NCI-H146 (cell line): ENCODE measurements around the gene ADGRF1.
"Not testable (repeated sequence)": the region's sequence is repeated elsewhere in the genome, so short reads cannot be mapped to it uniquely, and the experiment has no call there.

Experiments
- DNase-seq: peaks from one replicate; lab custom pipeline; 2025; lab: John Stamatoyannopoulos, UW

ADGRF1 gene

GRCh38 chr6:47042275-47042791 lies at the start of gene ADGRF1:
TSS of gene ADGRF1 (minus strand) at chr6:47042332. CDS start at chr6:47029061, 13,271 bp downstream.
- no peak for DNase-seq

- no peak for DNase-seq
Observed at GRCh38 chr6:47090881-47091280, 48.7 kb upstream of the ADGRF1 start.

- DNase-seq: not testable (repeated sequence)
Observed at GRCh38 chr6:47089473-47089872, 47.3 kb upstream of the ADGRF1 start.

- DNase-seq: no peak
Observed at GRCh38 chr6:47086051-47086770, 44.1 kb upstream of the ADGRF1 start.

- no peak for DNase-seq
Observed at GRCh38 chr6:47084610-47085009, 42.5 kb upstream of the ADGRF1 start.

- DNase-seq: peak; percentile 49
Observed at GRCh38 chr6:47083586-47084047, 41.5 kb upstream of the ADGRF1 start.

- no peak for DNase-seq
Observed at GRCh38 chr6:47080083-47080596, 38.0 kb upstream of the ADGRF1 start.

- no peak for DNase-seq
Observed at GRCh38 chr6:47079638-47080037, 37.5 kb upstream of the ADGRF1 start.

- no peak for DNase-seq
Observed at GRCh38 chr6:47078991-47079390, 36.9 kb upstream of the ADGRF1 start.

- no peak for DNase-seq
Observed at GRCh38 chr6:47076422-47077344, 34.6 kb upstream of the ADGRF1 start.

- no peak for DNase-seq
Observed at GRCh38 chr6:47075741-47076421, 33.7 kb upstream of the ADGRF1 start.

- no peak for DNase-seq
Observed at GRCh38 chr6:47075168-47075567, 33.0 kb upstream of the ADGRF1 start.

GRCh38 chr6:47073125-47074110 lies 31.3 kb upstream of the ADGRF1 start:
- no peak for DNase-seq

GRCh38 chr6:47072667-47073066 lies 30.5 kb upstream of the ADGRF1 start:
- DNase-seq: no peak

- no peak for DNase-seq
Observed at GRCh38 chr6:47071681-47072080, 29.5 kb upstream of the ADGRF1 start.

- no peak for DNase-seq
Observed at GRCh38 chr6:47070461-47070860, 28.3 kb upstream of the ADGRF1 start.

GRCh38 chr6:47069156-47069555 lies 27.0 kb upstream of the ADGRF1 start:
- DNase-seq: no peak

GRCh38 chr6:47066418-47066817 lies 24.3 kb upstream of the ADGRF1 start:
- DNase-seq: no peak

- DNase-seq: no peak
Observed at GRCh38 chr6:47064274-47064673, 22.1 kb upstream of the ADGRF1 start.

GRCh38 chr6:47062346-47062745 lies 20.2 kb upstream of the ADGRF1 start:
- no peak for DNase-seq
